GM19035 (cell line): ENCODE data around the gene ALG5.

Source experiments
- ATAC-seq: cut with Tn5 transposase; IDR thresholded peaks from one replicate; pipeline ENCODE4 v1.9.1; 2021; ENCODE audit not compliant: unreplicated experiment

ALG5 gene

GRCh38 chr13:36915896-36916640 is 83.1 kb downstream of the ALG5 start:
- ATAC-seq = no peak

DNA sequence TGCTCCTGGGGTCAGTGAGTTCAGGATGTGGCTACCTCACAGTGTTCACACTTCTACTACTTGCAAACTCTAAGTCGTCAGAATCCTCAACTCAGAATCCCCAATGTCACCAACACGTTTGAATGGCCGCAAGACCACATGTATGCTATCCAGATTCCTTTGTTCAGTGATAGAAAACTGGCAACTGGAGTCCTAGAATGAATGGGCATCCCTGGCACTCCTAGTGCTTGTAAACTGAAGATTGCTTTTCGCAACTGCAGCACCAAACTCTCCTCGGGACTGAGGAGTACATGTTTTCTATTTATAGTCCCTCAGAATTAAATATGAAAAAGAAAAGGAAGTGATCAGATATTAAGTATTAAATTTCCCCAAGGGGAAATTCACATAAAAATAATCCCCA is 84.0 kb downstream of the ALG5 start:
- ATAC-seq = no peak

DNA sequence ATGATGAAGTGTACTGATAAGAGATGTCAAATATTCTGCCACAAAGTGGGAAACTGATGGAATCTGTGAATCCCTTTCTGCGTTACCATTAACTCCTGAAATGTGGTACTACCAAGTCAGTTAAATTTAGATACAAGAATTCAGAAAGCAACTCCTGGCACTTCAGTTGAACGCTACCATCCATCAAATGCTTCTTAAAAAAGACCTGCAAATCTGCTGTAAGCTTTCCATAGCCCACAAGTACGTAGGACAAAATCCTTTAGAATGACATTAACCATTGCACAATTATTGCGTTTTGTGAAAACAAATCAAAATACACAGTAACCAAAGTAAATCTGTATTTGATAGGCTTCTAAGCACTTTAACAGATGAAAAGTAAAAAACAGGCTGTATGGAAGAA is 84.5 kb downstream of the ALG5 start:
- no peak for ATAC-seq

DNA sequence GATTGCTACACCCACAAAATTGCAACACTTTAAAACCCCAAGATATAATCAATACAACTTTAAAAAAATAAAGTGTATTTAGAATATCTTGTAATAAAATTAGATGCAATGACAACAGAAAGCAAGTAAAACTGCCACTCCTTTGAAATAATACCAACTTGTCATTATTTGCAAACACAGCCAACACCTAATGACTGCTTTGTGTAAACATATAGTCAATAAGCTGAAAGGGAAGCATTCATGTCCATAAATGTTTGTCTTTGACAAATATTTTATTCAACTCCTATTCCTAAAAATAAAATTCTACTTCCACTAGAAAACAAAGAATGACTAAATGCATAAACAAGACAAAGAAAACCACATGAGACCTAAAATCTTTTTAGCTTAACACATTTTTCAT is 85.7 kb downstream of the ALG5 start:
- ATAC-seq = no peak

DNA sequence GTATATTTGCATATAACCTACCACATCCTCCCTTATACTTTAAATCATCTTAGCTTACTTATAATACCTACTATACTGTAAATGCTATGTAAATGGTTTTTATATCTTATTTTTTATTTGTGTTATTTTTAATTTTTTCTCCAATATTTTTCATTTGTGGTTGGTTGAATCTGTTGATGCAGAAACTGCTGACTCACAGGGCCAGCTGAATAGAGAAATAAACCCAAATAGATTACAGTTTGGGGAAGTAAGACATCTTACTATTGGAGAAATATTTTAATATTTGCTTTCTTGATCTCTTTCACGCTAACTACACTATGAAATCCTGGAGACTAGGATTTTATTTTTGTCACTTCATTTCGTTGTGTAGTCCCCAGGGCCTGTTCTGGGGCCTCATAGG is 86.2 kb downstream of the ALG5 start:
- ATAC-seq = no peak

- ATAC-seq = no peak
Measured at GRCh38 chr13:36912369-36912768, 86.8 kb downstream of the ALG5 start.

- ATAC-seq = no peak
Measured at GRCh38 chr13:36910545-36910944, 88.6 kb downstream of the ALG5 start.

- no peak for ATAC-seq
Measured at GRCh38 chr13:36907821-36908220, 91.3 kb downstream of the ALG5 start.

DNA sequence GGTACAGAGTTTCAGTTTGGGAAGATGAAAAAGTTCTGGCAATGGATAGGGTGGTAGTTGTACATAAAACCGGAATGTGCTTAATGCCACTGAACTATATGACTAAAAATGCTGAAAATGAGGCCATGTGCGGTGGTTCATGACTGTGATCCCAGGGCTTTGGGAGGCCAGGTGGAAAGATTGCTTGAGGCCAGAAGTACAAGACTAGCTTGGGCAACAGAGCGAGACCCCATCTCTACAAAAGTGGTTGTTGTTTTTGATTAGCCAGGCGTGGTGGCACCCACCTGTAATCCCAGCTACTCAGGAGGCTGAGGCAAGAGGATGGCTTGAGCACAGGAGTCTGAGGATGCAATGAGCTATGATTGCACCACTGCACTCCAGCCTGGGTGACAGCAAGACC is 91.9 kb downstream of the ALG5 start:
- no peak for ATAC-seq

DNA sequence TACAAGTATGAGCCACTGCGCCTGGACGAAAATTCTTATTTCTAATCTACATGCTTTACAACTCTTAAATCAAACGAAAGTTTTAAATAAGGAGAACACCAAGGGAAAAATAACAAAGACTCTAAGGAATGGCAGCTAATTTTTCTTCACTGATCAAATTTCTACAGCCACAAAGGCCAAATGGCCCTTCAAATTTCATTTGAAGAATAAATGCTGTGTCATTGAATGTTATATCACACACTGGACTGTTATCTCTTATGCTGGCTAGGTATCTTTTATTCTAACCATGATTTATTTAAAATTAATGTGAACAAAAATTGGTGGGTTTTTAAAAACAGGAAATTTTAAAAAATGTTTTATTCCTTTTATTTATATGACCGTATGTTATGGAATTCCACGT is 93.2 kb downstream of the ALG5 start:
- no peak for ATAC-seq

GRCh38 chr13:36903925-36904595 is 95.1 kb downstream of the ALG5 start:
- no peak for ATAC-seq
